NOMO-1 treated with dmso at 0.1 percent for 144 hours (cell line): Measurements from ENCODE around the gene INTS1.
A peak's percentile ranks its signal among the peaks of the same experiment; 100 is the strongest.

ENCODE experiments used
- DNase-seq: peaks from one replicate; lab custom pipeline; 2025; ENCODE audit not compliant: unreplicated experiment; lab: John Stamatoyannopoulos, UW

INTS1 gene

GRCh38 chr7:1503816-1504775 lies at the start of gene INTS1:
TSS of gene INTS1 (minus strand) at chr7:1504389. CDS start at chr7:1503960, 429 bp downstream.
- peak; percentile 91 for DNase-seq

GRCh38 chr7:1553512-1554210 lies 49.5 kb upstream of the INTS1 start:
- no peak for DNase-seq

DNA sequence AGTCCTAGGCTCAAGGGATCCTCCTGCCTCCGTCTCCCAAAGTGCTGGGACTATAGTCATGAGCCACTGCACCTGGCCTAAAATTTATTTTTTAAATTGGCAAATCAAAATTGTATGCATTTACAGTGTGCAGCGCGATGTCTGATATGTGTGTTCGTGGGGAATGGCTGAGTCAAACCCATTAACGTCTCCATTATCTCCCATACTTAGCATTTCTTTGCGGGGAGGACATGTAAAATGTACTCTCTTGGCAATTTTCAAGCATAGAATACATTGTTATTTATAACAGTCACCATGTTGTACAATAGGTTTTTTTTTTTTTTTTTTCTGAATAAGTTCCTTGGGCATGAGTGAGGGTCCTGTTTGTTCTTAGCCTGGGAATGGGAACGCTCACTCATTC lies 48.0 kb upstream of the INTS1 start:
- no peak for DNase-seq

GRCh38 chr7:1550846-1551155 lies 46.6 kb upstream of the INTS1 start:
- no peak for DNase-seq

DNA sequence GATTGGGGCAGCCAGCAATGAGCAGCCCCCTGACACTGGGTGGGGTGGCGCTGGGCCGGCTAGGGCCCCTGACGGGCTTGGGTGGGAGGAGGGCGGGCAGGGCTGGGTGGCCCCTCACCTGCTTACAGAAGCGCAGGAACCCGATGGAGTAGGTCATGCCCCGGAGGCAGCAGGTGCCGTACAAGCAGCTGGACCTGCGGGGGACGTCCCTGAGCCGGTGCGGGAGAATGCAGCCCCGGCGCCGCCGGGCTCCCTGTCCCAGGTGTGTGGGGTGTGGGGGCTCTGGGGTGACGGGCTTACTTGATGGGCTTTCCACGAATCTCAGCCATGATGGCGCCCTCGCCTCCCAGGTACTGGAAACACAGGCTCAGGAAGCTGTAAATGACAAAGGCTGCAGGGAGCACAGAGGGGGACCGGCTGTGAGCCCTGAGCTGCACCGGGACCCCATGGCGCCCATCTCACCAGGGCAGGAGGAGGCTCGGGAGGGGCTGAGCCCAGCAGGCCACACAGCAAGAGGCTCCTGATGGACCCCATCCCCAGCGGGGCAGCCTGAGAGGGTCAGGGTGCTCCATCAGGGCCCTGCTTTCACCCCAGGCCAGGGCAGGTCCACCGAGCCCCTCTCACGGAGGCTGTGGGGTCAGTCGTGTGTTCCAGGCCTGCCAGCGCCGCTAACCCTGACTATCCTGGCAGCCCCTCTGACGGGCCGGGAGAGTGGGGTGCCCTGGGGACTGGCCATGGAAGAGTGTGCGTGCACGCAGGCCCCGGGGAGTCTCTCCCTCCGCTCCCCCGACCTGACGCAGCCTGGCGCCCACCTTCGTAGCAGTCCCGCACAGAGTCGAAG lies 46.0 kb upstream of the INTS1 start:
- DNase-seq: no peak

DNA sequence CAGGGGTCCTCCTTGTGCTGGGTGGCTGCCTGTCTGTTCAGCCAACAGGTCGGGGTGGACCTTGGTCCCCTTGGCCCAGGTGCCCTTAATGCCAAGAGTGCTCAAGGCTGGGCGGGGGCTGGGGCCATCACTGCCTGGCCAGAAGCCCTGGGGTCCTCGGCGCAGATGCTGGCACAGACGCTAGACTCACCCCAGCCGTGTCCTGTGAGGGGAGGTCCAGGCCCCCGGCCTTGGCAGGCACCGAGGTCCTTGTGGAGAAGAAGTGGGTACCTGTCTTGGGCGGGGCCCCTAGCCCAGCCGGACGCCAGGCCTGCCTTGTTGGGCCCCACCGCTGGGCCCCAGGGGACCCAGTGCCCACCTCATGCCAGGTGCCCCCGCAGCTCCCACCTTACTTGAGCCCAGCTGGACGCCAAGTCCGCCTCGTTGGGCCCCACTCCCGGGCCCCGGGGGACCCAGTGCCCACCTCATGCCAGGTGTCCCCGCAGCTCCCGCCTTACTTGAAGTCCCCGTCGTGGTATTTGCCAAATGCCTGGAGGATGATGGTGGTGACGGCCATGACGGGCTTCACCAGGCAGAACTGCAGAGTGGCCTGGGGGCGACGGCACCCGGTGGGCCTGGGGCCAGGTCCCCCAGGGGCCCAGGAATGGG lies 45.3 kb upstream of the INTS1 start:
- DNase-seq: no peak

- DNase-seq: no peak
Measured at GRCh38 chr7:1548944-1549343, 44.8 kb upstream of the INTS1 start.

DNA sequence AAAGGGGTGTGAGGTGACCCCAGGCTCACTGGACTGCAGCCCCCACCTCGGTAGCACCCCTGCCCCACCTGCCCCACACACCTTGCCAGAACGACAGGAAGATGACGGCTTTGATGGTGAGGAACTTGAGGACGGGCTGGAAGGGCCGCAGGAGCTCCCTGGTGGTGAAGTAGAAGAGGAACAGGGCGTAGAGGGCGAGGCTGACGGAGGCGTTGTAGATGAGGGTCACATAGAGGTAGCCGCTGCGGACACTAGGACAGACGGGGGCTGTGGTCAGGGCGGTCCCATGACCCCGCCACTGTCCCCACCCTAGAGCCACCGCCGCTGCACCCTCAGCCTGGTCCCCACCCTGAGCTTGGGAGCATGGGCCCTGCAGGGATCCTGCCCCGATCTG lies 44.2 kb upstream of the INTS1 start:
- no peak for DNase-seq

- no peak for DNase-seq
Measured at GRCh38 chr7:1547777-1548437, 43.7 kb upstream of the INTS1 start.

GRCh38 chr7:1546909-1547776 lies 43.0 kb upstream of the INTS1 start:
- DNase-seq: no peak

- no peak for DNase-seq
Measured at GRCh38 chr7:1546274-1546908, 42.2 kb upstream of the INTS1 start.

GRCh38 chr7:1545417-1546246 lies 41.4 kb upstream of the INTS1 start:
- no peak for DNase-seq

DNA sequence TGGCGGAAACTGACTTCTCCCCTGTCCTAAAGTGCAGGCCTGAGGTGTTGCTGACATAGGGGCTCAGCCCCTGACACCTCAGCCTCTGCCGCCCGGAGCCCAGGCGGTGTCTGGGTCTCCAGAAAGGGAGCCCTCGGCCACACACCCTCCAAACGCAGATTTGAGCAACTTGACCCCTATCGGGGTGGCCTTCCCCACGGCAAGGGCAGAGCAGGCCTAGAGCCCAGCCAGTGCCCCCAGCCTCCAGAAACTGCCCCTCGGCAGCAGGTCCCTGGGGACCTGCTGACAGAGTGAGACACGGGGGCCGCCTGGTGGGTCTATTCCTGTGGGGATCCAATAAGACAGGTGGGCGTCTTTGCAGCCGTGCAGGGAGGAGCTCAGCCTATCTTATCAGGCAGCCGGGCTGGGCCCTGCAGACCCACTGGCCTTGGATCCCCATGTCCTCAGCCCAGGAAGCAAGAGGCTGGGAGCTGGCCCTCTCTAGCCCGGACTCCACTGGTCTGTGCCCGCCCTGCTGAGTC lies 40.8 kb upstream of the INTS1 start:
- no peak for DNase-seq

DNA sequence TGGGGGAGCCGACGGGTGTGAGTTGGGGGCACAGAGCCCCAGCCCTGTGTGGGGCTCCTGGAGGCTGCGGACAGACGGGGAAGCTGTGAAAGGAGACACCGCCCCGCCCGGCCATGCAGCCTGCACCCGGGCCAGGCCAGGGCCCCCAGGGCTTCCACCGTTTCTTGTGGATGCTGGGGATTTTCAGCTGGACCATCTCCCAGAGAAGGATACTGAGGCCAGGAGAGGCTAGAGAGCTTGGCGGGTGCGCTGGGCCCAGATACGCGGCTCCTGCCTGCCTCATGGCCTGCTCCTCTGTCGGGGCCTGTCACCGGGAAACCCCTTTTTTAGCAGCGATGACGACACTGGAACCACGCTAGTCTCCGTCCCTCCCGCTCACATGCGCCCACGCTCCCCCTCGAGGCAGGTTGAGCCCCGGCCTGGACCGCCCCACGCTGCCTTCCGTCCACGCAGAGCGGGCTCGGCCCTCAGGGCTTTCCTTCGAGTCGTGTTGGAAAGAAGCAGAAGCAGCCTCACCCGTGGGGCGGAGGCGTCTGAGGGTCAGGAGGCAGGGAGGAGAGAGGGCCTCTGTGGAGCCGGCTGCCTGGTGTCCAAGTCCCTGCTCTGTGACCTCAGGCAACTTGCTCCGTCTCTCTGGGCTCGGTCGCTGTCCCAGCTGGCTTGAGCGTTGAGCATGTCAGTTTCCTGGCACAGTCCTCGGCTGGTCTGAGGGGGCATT lies 40.1 kb upstream of the INTS1 start:
- DNase-seq: no peak

DNA sequence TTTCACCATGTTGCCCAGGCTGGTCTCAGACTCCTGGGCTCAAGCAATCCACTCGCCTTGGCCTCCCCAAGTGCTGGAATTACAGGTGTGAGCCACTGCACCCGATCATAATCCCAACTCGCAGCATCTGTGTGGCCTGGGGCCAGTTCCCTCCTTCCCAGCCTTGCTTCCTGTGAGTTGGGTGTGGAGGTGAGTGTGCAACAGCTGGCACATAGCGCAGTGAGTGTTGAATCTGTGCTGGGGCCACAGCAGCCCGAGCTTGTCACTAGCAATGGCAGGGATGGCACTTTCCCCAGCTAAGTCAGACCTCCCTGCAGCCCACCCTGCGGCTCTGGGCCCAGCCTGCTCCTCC lies 39.6 kb upstream of the INTS1 start:
- no peak for DNase-seq

GRCh38 chr7:1542841-1543747 lies 38.9 kb upstream of the INTS1 start:
- DNase-seq: no peak
